NCI-H2171 treated with DMSO at 0.1 percent for 48 hours (cell line): ENCODE results near the gene DLGAP1.
"Not testable (repeated sequence)": the region's sequence is repeated elsewhere in the genome, so short reads cannot be mapped to it uniquely, and the experiment has no call there.

ENCODE experiments used
- DNase-seq: peaks from one replicate; lab custom pipeline; 2025; lab: John Stamatoyannopoulos, UW

Gene DLGAP1

GRCh38 chr18:3624546-3624934 lies 830.6 kb downstream of the DLGAP1 start:
- no peak for DNase-seq

- DNase-seq = no peak
Observed at GRCh38 chr18:3623769-3624545, 831.1 kb downstream of the DLGAP1 start.

DNA sequence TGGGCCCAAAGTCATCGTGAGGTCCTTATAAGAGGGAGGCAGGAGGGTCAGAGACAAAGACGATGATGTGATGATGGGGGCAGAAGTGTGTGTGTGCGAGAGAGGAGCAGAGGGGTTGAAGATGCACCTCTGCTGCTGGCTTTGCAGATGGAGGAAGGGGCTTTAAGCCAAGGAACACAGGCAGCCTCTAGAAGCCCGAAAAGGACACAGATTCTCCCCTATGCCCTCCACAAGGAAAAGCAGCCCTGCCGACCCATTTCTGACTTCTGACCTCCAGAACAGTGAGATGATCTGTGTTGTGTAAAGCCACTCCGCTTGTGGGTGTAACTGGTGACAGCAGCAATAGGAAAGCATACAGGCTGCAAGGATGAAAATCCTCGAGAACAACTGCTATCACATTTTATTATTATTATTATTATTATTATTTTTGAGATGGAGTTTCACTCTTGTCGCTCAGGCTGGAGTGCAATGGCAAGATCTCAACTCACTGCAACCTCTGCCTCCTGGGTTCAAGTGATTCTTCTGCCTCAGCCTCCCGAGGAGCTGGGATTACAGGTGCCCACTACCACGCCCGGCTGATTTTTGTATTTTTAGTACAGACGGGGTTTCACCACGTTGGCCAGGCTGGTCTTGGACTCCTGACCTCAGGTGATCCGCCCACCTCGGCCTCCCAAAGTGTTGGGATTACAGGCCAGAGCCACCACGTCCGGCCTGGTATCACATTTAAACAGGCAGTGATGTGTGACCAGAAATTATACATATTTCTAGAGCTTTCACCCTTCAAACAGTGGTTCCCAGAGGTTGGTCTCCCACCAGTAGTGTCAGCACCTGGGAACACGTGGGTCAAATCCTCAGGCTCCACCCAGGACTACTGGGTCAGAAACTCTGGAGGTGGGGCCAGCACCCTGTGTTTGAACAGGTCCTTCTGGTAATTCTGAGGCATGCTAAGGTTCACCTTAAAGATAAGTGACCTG lies 834.7 kb downstream of the DLGAP1 start:
- DNase-seq = no peak

- no peak for DNase-seq
Observed at GRCh38 chr18:3619746-3620145, 835.4 kb downstream of the DLGAP1 start.

- DNase-seq = no peak
Observed at GRCh38 chr18:3619222-3619621, 835.9 kb downstream of the DLGAP1 start.

GRCh38 chr18:3616744-3617143 lies 838.4 kb downstream of the DLGAP1 start:
- DNase-seq = no peak

DNA sequence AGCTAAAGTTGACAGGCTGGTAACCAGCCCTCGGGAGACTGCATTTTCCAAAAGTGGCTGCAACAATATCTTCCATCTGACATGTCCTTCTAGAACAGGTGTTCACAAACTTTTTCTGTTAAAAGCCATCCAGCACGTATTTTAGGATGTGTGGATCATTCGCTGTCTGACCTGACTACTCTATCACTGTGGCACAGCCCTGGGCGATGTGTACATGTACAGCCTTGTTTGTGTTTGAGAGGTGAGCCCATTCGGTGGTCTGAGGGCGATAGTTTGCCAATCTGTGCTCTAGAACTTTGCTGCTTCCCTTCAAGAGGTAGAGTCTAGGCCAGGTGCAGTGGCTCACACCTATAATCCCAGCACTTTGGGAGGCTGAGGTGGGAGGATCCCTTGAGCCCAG lies 839.0 kb downstream of the DLGAP1 start:
- DNase-seq = no peak

DNA sequence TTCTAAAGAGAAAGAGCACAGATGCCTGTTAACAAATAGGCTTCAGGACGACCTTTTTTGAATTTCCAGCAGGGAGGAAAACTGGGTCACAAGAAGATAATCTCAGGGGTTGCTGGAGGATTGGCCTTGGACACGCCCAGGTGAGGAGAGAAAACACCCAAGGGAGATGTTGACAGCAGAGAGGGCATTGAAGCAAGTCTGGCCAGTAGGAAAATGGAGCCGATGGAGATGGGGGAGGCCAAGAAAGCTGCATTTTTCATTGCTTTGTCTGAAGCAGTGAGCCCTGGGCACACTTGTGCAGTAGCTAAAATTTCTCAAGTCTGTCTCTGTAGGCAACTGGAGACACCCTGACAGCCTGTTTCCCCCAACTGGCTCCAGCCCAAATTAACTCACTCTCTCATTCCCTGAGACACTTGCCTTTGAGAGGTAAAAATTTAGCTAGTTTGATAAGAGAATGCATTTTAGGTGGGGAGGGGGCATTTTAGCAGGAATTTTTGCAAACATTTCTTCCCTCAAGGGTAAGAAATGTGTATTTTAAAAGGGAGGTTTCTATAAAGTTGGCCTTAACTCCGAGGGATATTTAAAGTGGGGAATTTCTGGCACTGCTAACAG lies 839.6 kb downstream of the DLGAP1 start:
- no peak for DNase-seq

DNA sequence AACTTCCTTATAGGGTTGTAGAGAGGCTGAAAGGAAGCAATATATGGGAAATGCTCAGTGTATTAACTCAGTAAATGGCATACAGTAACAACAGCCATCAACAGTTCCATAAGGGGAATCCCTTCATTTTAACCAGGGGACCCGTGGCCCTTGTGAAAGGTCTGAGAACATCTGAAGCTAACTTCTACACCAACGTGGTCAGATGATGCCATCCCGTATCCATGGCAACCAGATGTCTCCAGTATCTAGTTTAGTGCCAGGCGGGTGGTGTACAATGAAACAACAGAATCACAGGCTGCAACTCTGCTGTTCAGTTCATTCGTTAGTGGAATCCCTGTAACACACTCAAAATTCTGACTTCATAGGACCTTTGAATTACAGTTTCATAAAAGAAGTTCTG lies 842.8 kb downstream of the DLGAP1 start:
- DNase-seq = no peak

DNA sequence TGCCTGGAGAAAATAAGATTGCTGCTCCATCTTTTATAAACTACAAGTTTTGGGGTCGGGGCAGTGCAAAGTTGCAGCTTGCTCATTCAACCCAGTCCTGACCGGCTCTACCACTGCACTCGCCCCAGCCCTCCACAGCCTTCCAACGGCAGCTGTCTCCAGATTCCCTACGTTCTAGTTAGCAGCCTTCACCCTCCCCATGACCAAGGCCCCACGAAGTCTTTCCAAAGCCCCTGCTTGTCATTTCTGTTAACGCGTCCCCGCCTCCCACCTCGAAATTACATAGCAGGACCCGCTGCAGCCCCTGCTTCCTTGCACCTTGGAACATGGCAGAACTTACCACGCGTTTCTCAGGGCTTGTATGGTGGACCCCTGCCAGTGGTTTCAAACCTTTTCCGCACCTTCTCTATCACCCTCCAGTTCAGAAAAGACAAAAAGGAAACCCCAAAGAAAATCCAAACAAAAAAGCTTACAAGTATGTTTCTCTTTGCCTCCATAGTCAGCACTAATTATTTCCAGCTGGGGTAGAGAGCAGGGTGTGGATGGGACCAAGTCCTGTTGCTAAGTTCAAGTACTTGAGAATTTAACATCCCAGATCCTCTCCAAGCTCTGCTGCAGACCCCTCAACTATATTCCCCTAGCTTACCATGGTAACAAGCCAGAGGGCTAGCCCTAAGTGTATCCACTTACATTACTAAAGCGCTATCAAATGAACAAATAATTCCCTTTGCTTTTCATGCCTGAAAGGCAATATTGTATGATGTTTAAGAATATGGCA lies 843.6 kb downstream of the DLGAP1 start:
- DNase-seq = peak; percentile 8

GRCh38 chr18:3610813-3611212 lies 844.3 kb downstream of the DLGAP1 start:
- DNase-seq = no peak

DNA sequence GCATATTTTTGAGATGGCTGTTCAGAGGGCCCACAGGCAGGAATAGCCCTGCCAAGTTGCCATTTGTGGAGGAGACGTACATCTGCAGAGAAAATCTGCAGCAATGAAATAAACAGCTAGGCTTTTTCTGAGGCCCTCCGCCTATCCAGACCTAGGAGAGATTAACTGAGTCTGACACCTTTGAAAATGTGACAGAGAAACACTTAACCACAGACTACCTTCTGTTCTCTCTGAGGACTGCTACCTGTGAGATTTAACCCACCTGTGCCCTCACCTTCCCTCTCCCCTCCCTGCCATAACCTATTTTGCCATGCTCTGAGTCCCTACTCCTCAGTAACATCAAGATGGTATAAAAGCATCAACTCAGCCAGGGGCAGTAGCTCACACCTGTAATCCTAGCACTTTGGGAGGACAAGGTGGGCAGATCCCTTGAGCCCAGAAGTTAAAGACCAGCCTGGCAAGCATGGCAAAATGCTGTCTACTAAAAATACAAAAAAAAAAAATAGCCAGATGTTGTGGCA lies 844.9 kb downstream of the DLGAP1 start:
- DNase-seq = peak; percentile 79

- DNase-seq = no peak
Observed at GRCh38 chr18:3608488-3608887, 846.6 kb downstream of the DLGAP1 start.

- not testable (repeated sequence) for DNase-seq
Observed at GRCh38 chr18:3608099-3608453, 847.0 kb downstream of the DLGAP1 start.

DNA sequence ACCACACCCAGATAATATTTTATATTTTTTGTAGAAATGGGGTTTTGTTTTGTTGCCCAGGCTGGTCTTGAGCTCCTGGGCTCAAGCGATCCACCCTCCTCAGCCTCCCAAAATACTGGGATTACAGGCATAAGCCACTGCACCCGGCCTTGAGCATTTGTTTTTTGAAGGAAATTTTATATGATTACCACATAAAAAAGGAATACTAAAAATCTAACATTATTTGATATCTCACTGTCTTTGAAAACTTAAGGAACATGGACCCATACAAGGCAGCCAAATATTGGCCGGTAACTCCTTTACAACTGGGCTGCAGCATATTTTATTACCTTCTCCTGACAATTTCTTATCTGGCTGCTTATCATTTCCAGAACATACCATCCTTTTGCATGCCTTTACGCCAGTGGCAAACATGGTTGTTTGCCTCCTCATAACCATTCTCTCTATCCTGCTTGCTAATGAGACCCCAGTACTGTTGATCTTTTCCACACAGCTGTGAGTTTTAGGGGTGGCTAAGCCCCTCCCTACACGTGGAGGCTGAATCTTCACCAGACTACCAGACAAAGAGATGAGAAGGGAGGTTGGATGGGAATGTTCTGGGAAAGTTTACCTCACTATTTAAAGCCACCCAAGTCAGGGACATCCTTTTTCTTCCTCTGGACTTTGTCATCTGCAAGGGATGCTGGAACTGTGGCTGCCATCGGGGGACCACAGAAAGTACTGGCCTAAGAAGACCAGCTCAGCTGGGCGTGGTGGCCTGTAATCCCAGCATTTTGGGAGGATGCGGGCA lies 847.6 kb downstream of the DLGAP1 start:
- DNase-seq = no peak

DNA sequence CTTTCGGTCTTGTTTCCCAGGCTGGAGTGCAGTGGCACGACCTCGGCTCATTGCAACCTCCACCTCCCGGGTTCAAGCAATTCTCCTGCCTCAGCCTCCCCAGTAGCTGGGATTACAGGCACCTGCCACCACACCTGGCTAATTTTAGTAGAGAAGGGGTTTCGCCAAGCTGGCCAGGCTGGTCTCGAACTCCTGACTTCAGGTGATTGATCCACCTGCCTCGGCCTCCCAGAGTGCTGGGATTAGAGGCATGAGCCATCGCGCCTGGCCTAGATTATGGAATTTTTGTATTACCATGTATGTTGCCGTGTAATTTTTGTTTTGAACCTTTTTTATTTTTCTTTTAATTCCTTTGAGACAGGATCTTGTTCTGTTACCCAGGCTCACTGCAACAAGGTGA lies 848.2 kb downstream of the DLGAP1 start:
- not testable (repeated sequence) for DNase-seq

DNA sequence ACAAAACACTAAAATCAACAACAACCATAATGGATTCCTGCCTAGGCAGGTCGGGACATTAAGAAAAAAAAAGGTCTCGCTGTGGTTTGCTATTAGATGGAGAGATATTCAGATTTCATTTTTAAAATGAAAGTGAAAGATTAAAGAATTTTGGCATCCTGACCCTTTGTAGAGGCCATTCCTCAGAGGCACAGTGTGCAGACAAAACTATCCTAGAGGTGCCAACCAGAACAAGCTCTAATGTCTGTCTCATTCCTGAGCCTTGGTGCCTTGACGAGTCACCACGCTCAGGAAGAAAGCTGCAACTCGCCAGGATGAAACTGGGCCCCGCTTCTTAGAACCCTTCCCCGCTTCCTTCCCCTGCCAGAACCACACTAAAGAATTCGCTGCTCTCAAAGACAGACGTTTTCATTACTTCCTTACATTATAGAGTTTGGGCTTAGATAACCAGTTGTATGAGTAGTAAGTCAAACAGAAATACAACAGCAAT lies 849.1 kb downstream of the DLGAP1 start:
- DNase-seq = no peak

GRCh38 chr18:3605486-3605952 lies 849.6 kb downstream of the DLGAP1 start:
- no peak for DNase-seq

DNA sequence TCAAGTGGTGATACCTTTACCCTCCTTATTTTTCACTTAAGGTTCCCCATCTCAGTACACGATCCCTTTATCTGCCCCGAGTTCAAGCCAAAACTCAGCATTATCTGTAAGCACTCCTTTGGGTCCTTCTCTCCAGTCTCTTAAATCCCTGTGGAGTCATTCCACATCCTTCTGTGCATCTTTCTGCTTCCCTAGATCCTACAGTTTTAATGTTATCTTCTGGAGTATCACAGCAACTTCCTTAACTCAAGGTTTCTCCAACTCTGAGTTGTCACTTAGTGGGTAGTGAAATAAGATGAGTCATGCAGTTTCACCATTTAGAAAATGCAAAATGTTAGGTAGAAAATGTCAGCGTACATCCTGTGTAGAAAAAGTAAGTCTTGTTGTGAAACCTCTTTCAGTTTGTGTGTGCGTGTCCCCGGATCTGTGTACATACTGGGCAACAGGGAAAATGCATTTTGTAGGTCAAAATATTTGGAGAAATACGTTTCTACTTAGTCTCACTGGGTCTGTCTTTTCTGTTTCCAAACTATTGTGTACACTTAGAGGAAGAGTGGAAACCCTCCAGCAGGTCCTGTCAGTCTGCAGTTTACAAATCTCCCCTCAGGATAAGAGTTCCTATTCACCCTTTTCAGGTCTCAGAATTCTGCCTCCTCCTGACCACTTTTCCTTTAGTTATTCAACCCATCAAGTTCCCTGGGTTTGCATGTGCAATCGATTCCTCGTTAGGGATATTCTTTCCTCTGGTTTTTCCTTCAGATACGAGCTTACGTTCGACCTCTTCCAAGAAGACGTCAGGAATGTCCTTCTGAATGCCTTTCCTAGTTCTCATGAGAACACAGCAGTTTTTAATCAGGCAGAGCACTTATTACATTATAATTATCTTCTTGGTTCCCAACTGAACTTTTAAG lies 850.4 kb downstream of the DLGAP1 start:
- DNase-seq = no peak

DNA sequence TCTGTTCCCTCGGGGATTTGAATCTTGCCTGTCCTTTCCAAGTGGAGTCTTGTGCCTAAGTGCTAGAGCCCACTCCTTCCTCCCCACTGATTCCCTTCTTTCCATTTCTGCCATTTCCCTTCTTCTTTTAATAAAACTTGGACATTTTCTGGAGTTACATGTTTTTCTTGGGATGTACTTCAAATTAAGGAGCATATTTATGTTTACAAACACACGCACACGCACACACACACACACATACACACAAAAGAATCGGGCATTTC lies 850.9 kb downstream of the DLGAP1 start:
- no peak for DNase-seq
